NB4 (cell line): ENCODE results near the gene SCEL.

Experiments
- MYC ChIP-seq: IDR thresholded peaks from 2 replicates; pipeline ENCODE4 v1.6.1; 2011; ENCODE audit warnings: low read depth, low read length
- POLR2A ChIP-seq: IDR thresholded peaks from 2 replicates; pipeline ENCODE4 v1.6.1; 2011; ENCODE audit warnings: mild to moderate bottlenecking; ENCODE audit not compliant: insufficient read length; ENCODE audit errors: extremely low read depth
- TF ChIP-seq, protein P1 (sequence below): IDR thresholded peaks from one replicate; pipeline ENCODE4 v1.5.1; 2012; ENCODE audit warnings: low read depth, low read length
- TF ChIP-seq, protein P2 (sequence below): IDR thresholded peaks from 2 replicates; pipeline ENCODE4 v1.6.1; 2011; ENCODE audit warnings: low read depth, low read length

DNA sequence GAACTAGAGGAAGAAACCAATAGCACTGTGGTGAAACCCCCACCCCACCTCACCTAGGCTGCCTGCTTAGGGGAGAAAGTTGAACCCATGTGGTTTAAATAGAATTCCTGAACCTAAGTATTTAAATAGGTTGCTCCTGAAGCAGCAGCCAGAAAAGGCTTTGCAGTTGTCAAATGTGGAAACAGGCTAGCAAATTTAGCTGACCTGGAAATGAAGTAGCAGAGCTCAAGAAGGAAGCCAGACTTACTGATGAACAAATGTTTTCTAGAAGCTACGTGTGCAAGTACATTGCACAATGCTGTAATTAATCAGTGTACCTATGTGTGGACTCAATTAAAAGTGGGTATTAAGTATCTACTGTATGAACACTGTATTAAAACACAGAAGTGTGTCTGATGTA lies 61.3 kb downstream of the SCEL start:
- TF ChIP-seq, protein P1, sequence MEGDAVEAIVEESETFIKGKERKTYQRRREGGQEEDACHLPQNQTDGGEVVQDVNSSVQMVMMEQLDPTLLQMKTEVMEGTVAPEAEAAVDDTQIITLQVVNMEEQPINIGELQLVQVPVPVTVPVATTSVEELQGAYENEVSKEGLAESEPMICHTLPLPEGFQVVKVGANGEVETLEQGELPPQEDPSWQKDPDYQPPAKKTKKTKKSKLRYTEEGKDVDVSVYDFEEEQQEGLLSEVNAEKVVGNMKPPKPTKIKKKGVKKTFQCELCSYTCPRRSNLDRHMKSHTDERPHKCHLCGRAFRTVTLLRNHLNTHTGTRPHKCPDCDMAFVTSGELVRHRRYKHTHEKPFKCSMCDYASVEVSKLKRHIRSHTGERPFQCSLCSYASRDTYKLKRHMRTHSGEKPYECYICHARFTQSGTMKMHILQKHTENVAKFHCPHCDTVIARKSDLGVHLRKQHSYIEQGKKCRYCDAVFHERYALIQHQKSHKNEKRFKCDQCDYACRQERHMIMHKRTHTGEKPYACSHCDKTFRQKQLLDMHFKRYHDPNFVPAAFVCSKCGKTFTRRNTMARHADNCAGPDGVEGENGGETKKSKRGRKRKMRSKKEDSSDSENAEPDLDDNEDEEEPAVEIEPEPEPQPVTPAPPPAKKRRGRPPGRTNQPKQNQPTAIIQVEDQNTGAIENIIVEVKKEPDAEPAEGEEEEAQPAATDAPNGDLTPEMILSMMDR: no peak
- TF ChIP-seq, protein P2, sequence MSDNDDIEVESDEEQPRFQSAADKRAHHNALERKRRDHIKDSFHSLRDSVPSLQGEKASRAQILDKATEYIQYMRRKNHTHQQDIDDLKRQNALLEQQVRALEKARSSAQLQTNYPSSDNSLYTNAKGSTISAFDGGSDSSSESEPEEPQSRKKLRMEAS: no peak
- no peak for TF ChIP-seq POLR2A
- TF ChIP-seq MYC: no peak
